HT-29 (cell line): Measurements from ENCODE around the gene ZC3H18. TPM values are rescaled to one million over a fixed set of nuclear protein-coding genes. Genes with fewer than 3 reads are reported as not detected.

Experiments used
- DNase-seq: peaks from one replicate; pipeline ENCODE4 v3.0.0-alpha.2; 2015; ENCODE audit warnings: low spot score
- total RNA-seq: library from RNA; depleted of rRNA; stranded (reverse); fragments of >200 nt; shearing (Covaris generic); gene quantifications from 2 replicates; pipeline ENCODE4 v1.2.3, GENCODE V29; 2014

ZC3H18 gene
- total RNA-seq, 1 experiment from 2014 or later, result 28.9 TPM

GRCh38 chr16:88532434-88533241 is 37.6 kb upstream of the ZC3H18 start:
- no peak for DNase-seq

GRCh38 chr16:88533381-88533917 is 36.8 kb upstream of the ZC3H18 start:
- DNase-seq, result no peak

DNA sequence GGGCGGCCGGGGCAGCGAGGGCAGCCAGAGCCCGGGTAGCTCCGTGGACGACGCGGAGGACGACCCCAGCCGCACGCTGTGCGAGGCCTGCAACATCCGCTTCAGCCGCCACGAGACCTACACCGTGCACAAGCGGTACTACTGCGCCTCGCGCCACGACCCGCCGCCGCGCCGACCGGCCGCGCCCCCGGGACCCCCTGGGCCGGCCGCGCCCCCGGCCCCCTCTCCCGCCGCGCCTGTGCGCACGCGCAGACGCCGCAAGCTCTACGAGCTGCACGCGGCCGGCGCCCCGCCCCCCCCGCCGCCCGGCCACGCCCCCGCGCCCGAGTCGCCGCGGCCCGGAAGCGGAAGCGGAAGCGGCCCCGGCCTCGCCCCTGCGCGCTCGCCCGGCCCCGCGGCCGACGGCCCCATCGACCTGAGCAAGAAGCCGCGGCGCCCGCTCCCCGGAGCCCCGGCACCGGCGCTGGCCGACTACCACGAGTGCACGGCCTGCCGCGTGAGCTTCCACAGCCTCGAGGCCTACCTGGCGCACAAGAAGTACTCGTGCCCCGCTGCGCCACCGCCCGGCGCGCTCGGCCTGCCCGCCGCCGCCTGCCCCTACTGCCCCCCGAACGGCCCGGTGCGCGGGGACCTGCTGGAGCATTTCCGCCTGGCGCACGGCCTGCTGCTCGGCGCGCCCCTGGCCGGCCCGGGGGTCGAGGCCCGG is 36.1 kb upstream of the ZC3H18 start:
- peak; percentile 69 for DNase-seq

DNA sequence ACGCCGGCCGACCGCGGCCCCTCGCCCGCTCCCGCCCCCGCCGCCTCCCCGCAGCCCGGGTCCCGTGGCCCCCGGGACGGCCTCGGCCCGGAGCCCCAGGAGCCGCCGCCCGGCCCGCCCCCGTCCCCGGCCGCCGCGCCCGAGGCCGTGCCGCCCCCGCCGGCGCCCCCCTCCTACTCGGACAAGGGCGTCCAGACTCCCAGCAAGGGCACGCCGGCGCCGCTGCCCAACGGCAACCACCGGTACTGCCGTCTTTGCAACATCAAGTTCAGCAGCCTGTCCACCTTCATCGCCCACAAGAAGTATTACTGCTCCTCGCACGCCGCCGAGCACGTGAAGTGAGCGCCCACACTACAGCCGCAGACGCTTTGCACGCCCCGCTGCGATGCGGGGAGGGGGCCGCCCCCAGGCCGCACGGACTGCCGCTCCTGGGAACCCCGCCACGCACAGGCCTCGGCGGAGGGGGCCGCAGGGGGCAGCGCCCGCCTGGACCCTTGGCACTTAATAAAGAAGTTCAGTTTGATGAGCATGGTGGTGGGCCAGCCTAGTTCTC is 35.5 kb upstream of the ZC3H18 start:
- peak; percentile 47 for DNase-seq

- no peak for DNase-seq
These were observed 34.9 kb upstream of the ZC3H18 start for GRCh38 chr16:88535191-88535856.

DNA sequence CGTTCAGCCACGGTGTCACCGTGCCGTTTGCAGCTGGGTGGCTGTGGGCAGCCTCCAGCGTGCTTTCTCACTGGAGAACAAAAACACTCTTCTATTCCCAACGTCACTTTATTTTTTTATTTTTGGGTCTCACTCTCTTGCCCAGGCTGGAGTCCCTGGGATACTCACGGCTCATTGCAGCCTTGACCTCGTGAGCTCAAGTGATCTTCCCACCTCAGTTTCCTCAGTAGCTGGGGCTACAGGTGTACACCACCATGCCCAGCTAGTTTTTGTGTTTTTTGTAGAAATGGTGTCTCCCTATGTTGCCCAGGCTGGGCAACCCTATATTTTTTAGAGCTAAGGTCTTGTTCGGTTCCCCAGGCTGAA is 34.4 kb upstream of the ZC3H18 start:
- no peak for DNase-seq

GRCh38 chr16:88536510-88536909 is 33.7 kb upstream of the ZC3H18 start:
- DNase-seq, result no peak

DNA sequence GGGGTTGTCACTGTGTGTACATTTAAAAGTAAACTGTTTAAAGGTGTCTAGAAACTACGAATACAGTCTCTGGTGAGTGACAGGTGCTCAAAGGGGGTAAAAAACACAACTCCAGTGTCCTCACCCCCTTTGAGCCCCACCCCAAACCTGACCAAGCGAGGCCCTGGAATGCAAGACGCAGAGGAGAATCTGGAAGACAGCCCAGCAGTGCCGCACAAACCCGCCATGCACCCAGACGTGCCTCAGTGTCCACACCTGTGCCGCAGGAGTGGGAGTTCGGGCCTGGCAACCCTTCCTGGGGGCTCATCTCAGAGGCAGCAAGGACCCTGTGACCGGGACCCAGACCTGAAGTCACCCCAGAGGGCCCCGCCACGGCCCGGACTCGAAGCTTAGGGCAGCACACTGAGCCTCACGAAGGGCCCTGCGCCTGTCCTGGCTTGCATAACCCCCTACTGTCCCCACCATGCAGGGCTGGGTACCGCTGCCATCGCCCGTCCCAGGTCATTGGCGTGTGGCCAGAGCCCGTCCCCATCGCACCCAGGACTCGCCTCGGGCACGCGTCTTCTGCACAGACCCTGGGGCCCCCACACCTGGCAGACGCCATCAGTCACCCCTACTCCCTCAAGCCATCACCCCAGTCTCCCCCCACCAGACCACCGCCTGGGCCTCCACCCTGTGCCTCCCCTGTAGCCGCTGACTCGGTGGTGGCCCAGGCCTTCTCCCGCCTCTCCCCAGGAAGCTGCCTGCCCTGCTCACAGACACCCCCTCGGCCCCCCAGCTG is 33.0 kb upstream of the ZC3H18 start:
- DNase-seq, result no peak

- no peak for DNase-seq
These were observed 32.3 kb upstream of the ZC3H18 start for GRCh38 chr16:88537859-88538258.

GRCh38 chr16:88538366-88539060 is 31.7 kb upstream of the ZC3H18 start:
- no peak for DNase-seq

DNA sequence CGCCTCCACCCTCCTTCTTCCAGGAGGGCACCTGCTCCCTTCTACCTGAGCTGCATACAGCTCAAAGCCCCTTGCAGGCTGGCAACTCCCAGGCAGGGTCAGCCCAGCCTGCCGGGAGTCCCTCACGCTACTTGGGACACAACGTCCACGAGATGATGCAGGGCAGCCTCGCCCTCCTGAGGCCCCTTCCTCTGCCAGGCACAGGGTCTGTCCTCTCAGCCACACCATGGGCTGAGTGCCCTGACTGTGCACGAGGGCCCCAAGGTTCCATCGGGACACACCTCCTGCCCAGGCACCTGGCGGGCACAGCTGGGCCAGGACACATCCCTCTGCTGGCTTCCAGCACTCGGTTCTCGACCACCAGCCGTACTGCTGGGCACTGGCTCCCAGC is 30.9 kb upstream of the ZC3H18 start:
- DNase-seq, result no peak

GRCh38 chr16:88539652-88540345 is 30.4 kb upstream of the ZC3H18 start:
- DNase-seq, result no peak

- peak; percentile 29 for DNase-seq
These were observed 29.7 kb upstream of the ZC3H18 start for GRCh38 chr16:88540346-88540977.

DNA sequence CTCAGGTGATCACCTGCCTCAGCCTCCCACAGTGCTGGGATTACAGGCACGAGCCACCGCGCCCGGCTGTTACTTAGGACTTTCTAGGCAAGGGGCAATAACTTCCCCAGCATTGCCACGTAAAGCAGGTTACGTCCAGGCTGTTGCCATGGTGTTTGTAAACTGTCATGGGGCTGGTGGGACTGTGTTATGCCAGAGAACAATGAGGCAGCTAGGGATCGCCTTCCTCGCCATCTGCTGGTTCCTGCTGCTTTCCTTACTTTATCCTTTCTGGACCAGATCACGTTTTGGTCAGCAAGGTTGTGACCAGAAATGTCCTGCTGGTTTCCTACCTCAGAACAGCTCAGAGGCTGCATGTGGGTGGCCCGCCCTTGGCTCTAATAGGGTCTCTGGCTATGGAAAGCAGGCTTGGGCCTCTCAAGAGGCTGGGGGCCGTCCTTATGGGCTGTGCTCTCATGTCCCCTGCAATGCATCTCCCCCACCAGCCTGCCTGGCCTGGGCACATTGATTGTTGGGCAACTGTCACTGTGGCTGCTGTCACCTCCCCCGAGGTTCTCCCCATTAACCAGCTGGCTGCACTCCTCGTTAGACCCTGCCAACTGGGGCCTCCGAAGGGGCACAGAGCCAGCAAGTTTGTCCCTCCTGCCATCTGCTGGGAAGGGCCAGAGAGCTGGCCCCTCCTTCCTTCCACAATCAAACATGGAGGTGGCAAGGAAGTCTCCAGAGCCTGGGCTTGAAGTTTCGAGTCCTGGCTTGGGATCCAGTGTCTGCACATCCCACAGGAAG is 28.2 kb upstream of the ZC3H18 start:
- no peak for DNase-seq

DNA sequence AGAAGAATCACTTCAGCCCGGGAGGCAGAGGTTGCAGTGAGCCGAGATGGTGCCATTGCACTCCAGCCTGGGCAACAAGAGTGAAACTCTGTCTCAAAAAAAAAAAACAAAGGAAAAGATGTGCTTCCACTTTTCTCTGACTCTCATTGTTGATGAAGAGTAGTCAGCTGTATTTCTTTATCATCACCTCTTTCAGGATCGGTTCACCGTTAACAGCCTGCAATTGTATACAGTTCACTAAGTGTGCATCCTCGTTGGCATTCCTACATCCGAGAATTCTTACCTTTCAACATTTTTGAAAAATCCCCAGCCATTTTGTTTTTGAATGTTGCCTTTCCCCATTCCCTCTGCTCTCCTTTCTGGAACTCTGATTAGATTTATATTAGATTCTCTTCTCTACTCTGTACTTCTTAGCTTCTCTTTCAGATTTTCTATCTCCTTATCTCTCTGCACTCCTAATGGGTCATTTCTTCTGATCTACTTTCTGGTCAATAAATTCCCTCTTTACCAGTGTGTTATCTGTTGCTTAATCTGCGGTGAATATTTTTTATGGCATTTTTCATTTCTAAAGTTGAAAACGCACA is 26.9 kb upstream of the ZC3H18 start:
- no peak for DNase-seq

DNA sequence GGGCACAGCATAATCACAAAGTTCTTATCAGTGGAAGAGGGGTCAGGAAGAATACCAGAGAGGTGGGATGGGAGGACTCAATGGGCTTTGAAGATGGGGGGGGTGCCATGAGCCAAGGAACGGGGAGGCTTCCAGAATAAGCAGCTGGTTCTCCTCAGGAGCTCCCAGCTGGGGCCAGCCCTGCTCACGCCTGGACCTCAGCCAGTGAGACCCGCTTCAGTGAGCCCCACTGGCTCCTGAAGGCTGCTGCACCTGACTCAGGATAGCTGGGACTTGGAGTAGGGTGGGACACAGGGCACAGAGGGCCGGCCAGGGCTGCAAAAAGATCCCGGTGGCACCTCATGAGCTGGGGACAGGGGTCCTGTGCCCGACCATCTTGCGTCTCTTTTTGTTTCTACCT is 24.4 kb upstream of the ZC3H18 start:
- DNase-seq, result no peak

DNA sequence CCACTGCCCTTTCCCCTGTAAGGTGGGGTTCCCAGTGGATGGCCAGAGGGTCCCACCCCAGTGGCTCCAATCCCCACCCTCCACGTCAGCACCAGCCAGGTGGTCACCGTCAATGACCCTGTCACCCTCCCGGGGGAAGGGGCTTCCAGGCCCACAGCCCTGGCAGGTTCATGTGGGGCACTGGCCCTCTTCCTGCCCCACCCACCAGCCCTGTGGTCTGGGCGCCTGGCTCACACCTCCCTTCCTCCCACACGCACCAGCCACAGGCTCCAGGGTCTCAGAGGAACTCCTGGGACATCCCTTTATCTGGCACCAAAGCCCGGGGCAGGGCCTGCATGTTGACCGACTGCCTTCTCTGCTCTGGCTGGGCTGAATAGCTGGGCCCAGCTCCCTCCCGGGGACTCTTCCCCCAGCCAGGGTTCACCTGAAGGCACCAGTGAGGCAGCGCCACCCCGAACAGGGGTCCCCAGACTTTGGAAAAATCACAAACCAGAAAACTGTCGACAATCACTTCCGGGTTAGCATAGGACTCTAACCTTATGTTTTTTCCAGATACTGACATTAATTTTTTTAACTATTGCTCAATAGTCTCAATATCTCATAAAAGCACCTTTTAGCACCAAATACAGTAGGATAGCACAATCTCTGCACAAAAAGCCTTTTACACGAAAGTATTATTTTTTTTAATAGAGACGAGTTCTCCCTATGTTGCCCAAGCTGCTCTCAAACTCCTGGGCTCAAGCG is 21.9 kb upstream of the ZC3H18 start:
- no peak for DNase-seq

DNA sequence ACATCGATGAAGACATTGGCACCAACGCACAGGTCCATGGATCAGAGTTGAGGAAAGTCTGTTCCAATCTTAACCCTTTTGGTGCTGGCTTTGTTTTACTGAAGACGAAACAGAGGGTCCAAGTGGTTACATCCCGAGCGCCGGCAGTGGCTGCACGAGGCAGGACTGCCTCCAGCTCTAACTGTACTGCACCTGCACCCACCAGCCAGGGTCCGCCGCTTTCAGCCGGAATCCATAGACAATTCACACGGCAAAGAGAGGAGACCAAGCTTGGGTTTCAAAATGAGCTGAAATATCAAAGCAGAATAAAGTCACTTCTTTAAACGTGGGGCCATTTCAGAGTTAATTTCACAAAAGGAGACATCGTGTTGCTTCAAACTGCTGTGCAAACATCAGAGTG is 21.2 kb upstream of the ZC3H18 start:
- DNase-seq, result no peak
